ENCODE results near the gene DUOX2.

- TF ChIP-seq CTCF (IDR thresholded peaks at IDR 0.05; ENCODE audit: poor library complexity, severe bottlenecking) (no peak), REST (IDR thresholded peaks at IDR 0.05; ENCODE audit: borderline replicate concordance) (no peak), TAF1 (IDR thresholded peaks at IDR 0.05; ENCODE audit: low read depth) (no peak), SMC3 (conservative IDR thresholded peaks at IDR 0.05; ENCODE audit: poor library complexity) (no peak)
Measured at GRCh38 chr15:45117308-45118130, 3.5 kb upstream of the DUOX2 start.
